ENCODE results near the gene CRYBB3. TPM values are rescaled to one million over a fixed set of nuclear protein-coding genes. Genes with fewer than 3 reads are reported as not detected.
"Not testable (repeated sequence)": the region's sequence is repeated elsewhere in the genome, so short reads cannot be mapped to it uniquely, and the experiment has no call there.

Gene CRYBB3
- polyA plus RNA-seq, 3 donors: 0.18 to 0.30 (median 0.18) TPM

DNA sequence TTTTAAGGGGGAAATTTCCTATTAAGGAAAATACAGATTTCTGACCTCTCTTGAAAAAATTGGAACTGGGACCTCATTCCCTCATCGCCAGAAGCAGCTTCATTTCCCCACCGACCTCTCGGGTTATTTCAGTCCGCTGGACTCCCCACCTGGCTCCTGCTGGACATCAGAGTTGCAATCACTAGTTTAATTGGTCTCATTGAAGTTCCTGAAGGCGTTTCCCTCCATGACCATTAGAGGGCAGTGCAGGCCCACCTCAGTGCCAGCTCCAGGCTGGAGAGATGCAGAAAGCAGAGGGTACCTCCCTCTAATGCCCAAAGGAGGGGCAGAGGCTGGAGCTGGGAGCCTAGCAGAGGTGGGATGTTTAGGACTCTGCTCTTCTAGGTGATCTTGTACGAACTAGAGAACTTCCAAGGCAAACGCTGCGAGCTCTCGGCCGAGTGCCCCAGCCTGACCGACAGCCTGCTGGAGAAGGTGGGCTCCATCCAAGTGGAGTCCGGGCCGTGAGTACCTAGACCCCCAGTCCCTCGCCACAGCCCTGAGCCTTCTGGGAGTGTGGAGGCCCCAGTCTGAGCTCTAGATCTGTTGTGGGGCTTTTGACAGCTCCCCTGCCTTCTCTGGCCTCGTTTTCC is 2.7 kb downstream of the CRYBB3 start:
- peak in 1 of 3 donors; percentile 55 for DNase-seq (ENCODE audit: low read depth in 3 of 3, low spot score in 2 of 3)

DNA sequence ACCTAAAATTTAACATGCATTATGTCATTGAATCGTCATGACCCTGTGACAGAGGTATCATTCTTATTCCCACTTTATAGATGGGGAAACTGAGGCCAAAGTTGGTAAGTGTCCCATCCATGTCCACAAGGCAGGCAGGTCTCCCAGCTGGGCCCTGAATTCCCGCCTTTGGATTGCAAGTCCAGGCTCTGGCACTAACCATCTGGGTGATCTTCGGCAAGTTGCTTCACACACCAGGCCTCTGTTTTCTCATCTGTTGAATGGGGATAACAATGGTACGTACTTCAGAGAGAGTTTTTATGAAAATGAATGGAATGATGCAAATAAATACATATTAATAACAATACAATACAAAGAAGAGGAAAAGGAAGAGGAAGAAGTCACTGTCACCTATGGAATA is 3.4 kb downstream of the CRYBB3 start:
- no peak for DNase-seq (ENCODE audit: low read depth in 3 of 3, low spot score in 2 of 3)

DNA sequence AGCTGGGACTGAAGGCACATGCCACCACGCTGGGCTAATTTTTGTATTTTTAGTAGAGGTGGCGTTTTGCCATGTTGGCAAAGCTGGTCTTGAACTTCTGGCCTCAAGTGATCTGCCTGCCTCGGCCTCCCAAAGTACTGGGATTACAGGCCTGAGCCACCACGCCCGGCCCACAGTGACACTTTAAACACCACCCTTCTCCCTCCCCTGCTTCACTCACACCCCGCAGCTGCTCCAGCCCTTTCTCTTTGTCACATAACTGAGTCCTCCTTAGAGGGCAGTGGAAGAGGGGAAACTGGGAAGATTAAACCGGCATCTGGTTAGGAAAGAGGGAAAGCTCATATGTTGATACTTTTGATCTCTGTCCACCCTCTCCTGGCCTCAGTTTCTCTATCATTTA is 4.9 kb downstream of the CRYBB3 start:
- not testable (repeated sequence) for DNase-seq (ENCODE audit: low read depth in 3 of 3, low spot score in 2 of 3)

DNA sequence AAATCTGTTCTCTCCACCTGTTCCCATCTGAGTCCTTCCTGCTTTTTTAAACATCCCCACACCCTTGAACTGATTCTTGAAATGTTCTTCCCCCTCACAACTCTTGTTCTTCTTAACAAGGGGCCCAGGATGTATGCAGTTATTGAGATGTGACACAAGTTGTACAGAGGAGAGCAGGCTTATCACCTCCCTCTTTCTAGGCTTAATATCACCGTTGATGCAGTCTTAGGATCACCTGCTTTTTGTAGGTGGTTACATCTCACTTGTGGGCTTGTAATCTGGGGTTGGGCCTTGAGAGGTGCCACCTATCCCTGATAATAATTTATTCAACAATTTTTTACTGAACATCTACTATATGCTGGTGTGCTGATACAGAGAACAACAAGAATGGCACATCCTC is 6.2 kb downstream of the CRYBB3 start:
- no peak for DNase-seq (ENCODE audit: low read depth in 3 of 3, low spot score in 2 of 3)

DNA sequence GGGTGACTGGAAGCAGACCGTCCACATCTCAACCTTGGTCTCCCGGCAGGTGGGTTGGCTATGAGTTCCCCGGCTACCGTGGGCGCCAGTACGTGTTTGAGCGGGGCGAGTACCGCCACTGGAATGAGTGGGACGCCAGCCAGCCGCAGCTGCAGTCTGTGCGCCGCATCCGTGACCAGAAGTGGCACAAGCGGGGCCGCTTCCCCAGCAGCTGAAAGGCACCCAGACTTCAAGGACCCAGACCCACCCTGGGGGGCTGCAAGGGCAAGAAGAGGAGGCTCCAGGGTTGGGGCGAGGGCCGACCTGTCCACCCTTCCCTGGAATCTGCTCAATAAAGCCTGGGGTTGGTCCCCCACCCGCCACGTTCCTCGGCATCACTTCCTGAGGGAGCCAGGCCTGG is 7.3 kb downstream of the CRYBB3 start:
- no peak for DNase-seq (ENCODE audit: low read depth in 3 of 3, low spot score in 2 of 3)

DNA sequence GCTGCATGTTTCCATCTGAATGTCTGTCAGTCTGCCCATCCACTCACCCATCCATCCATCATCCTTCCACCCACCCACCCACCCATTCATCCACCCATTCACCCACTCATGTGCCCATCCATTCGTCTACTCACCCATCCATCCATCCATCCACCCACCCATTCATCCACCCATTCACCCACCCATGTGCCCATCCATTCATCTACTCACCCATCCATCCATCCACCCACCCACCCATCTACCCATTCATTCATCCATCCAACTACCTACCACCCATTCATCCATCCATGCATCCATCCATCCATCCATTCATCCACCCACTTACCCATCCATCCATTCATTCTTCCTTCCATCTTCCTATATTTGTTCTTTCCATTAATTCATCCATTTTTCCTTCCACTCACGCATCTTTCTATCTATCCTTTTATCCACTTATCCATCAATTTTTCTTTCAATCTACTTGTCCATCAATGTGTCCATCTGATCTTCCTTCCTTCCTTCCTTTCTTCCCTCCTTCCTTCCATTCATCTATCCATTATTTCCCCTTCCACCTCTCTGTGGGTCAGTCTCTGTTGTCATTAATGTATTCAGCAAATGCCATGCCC is 8.0 kb downstream of the CRYBB3 start:
- no peak for DNase-seq (ENCODE audit: low read depth in 3 of 3, low spot score in 2 of 3)

DNA sequence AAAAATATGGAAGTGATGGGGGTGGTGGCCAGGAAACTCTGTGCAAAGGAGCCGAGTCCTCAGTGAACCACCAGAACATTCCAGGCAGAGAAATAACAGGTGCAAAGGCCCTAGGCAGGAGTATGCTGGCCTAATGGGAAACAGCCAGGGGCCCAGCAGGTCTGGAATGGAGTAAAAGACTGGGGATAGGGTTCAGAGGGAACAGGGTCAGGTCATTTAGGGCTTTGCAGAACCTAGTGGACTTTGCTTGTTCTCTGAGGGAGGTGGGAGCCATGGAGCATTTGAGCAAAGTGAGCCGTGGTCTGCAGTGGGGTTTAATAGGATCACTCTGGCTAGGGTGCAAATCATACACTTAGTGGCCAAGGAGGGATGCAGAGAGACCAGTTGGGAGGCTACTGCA is 8.7 kb downstream of the CRYBB3 start:
- no peak for DNase-seq (ENCODE audit: low read depth in 3 of 3, low spot score in 2 of 3)

DNA sequence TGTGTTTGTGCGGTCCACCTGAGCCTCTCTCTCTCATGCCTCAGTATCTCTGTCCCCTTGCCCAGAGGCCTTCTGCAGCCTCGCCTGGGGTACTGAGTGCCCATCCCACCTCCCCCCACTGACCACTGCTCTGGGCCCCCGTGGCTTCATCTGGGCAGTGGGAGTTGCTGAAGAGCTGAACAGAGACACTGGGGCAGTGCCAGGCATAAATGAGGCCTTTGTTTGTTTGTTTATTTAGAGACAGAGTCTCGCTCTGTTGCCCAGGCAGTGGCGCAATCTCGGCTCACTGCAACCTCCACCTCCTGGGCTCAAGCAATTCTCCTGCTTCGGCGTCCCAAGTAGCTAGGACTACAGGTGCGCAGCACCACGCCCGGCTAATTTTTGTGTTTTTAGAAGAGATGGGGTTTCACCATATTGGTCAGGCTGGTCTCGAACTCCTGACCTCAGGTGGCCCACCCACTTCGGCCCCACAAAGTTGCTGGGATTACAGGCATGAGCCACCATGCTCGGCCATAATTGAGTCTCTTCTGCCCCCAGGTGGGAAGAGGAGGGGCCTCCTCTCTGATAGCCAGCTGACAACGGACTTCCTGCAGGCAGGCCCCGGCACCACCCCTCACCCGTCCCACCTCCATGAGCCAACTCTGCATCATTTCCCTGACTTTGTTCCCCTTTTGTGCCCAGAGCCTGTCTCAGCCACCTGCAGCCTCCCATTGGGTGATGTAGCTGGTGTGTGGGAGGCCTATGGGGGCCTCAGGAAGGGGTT is 9.3 kb downstream of the CRYBB3 start:
- no peak for DNase-seq (ENCODE audit: low read depth in 3 of 3, low spot score in 2 of 3)

DNA sequence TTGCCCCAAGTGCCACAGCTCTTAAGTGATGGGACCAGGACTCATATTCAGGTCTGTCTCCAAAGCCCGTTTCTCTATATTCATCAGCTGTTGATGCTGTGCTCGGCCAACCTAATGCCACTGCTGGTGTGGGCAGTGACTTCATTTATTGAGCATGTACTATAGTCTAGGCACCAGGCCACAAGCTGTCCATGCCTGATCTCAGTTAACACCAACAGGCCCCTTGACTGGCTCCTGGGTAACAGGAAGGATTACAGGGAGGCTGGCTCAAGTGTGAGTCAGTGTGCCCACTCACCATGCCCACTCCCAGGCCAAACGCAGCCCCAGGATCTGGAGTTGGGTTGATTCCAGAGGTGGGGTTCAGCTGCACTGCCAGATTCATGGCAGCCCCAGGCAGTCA is 11.1 kb downstream of the CRYBB3 start:
- DNase-seq (ENCODE audit: low read depth in 3 of 3, low spot score in 2 of 3): no peak

DNA sequence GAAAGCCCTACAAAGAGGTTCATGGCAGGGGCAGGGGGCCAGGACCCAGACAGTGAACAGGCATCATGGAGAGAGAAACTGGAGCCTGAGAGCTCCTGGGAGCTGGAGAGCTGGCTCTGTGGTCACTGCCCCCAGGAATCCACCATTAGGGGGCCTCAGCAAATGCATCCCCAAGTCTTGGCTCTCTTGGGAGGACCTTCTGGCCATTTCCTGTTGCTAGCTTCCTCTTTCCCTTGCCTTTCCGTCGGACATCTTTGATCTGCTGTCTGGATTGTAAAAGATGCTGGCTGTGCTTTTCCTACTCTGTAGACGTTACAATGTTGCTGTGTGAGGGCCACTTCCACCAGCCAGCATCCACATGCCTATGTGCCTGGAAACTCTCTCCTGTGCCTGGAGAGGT is 12.7 kb downstream of the CRYBB3 start:
- no peak for DNase-seq (ENCODE audit: low read depth in 3 of 3, low spot score in 2 of 3)

DNA sequence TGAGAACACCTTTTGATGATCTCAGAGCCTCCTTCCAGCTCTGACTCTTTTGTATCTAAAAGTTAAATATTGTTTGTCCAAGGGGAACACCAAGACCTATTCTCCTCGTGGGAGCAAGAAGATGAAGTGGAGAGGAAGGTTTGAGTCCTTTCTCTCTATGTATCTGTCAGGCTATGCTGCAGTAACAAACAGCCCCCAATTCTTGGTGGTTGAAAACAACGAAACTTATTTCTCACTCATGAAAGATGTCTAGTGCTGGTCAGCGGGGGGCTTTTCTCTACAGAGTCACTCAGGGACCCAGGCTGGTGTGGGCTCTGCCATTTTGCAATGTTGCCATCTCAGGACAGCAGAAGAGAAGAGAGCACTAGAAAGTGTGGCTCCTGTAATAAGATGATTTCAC is 13.6 kb downstream of the CRYBB3 start:
- no peak for DNase-seq (ENCODE audit: low read depth in 3 of 3, low spot score in 2 of 3)

DNA sequence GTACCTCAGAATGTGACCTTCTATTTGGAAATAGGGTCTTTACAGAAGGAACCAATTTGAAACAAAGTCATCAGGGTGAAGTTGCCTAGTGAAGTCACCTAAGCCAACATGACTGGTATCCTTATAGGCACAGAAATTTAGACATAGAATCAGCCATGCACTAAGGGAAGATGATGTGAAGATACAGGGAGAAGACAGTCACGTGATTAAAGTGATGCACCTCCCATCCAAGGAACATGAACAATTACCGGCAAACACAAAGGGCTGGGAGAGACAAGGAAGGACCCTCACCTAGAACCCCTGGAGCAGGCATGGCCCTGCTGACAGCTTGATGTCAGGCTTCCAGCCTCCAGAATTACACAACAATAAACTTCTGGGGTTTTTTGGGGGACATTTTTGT is 16.6 kb downstream of the CRYBB3 start:
- no peak for DNase-seq (ENCODE audit: low read depth in 3 of 3, low spot score in 2 of 3)

DNA sequence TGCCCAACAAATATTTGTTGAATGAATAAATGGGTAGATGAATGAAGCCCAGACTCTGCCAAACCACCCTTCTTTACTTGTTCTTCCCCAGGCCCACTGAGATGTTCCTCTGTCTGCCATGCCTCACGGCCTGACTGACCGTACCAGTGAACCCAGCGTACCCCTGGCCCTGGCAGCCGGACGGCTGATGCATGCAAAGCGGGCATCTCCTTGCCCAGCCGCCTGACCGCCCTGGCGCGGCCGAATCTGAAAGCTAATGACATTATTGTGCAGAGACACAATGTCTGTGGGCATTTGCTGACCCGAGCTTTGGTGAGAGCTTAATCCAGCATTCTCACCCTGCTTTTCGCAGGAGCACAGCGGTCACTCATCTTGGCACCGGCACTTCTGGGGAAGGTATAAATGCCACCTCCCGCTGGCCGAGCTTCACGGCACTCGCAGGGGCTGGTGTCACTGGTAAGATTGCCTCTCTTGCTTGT is 19.6 kb downstream of the CRYBB3 start, which contains the start of gene CRYBB2:
Gene CRYBB2, plus strand, starts transcription at position 429 of the 479 bp plus-strand sequence. CDS start 1,791 bp downstream, outside the sequence.
- DNase-seq (ENCODE audit: low read depth in 3 of 3, low spot score in 2 of 3): no peak

DNA sequence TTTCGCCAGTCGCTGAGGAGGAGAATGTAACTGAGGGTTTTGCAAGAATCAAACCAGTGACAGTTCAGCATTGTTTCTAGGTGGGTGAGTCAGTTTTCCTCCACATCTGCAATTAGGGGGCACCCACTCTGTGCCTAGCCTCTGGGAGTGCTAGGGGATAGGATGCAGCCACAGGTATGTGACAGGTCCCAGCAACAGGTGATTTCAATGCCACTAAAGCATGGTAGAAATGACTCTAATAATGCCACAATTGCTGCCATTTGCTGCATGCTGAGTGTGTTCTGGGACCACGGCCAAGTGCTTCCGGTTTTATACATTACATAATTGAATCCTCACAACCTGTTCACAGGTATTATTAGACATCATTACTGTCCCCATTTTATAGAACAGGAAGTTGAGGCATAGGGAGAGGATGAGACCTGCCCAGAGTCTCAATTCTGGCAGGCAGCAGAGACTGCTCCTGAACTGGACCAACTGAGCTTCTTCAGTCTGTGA is 20.3 kb downstream of the CRYBB3 start:
- DNase-seq (ENCODE audit: low read depth in 3 of 3, low spot score in 2 of 3): no peak

DNA sequence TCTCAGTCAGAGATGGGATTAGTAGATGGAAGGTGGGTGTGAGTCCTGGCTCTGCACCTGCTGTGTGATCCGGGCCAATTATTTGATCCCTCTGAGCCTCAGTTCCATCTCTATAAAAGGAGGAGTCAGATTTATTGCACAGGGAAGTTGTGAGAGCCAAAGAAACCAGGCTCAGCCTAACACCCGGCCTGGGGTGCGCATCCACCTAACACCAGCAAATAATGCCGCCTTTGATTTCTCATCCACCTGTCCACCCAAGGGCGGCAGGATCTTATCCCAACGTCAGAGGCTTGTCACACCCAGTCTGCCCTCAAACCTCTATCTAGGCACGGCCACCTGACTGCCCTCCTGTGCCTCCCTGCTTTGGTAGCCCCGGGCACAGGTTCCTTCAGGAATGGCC is 22.1 kb downstream of the CRYBB3 start:
- no peak for DNase-seq (ENCODE audit: low read depth in 3 of 3, low spot score in 2 of 3)

DNA sequence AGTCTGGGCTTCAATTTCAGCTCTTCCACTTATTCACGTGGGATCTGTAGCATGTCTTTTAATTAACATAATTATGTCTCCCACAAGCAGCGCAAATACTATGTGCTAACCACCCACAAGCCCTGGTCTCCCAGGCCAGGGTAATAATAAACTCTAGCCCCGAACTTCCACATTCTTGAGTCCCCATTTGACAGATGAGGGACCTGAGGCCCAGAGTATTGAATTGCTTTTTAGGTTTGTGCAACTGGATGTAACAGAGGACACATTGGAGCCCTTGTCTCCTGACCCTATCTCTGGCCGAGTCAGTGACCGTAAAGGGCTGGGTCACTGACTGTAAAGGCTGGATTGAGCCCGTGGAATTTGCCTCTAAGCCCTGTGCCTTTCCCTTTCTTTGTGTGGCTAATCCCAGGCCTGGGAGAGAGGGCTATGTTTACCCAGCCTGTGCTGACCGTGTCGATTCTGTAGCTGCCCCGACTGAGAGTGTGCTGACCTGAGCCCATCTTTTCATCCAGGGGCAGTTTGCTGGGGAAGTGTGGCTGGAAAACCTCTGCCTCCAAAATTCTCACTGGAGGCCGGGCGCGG is 23.7 kb downstream of the CRYBB3 start:
- no peak for DNase-seq (ENCODE audit: low read depth in 3 of 3, low spot score in 2 of 3)

DNA sequence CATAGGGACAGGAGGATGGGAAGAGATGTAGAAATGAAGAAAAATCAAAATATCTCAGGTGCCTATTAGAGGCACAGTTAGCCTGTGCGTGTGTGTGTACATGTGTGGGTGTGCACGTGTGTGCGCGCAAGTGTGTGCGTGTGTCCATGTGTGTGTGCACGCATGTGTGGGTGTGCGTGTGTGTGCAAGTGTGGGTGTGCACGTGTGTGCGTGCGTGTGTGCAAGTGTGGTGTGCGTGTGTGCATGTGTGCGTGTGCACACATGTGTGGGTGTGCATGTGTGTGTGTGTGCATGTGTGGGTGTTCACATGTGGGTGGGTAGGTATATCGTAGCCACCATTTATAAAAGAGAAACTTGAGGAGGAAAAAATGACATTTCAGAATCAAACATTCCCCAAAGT is 29.2 kb downstream of the CRYBB3 start:
- DNase-seq (ENCODE audit: low read depth in 3 of 3, low spot score in 2 of 3): no peak

DNA sequence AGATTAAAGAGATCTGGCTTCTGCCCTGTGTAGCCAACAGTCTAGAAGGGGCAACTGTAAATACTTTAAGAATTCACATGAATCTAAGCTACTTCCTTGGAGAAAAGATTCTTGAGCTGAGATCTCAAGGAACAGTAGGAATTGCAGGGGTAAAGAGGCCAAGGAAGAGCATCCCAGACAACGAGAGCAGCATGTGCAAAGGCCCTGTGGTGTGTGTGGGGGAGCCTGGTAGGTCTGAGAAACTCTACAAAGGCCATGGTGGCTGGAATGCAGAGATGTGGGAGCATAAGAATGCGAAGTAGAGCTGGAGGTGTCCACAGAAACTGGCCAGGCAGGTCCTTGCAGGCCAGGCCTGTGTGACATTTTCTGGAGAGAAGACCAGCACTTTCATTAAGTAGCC is 31.1 kb downstream of the CRYBB3 start:
- DNase-seq (ENCODE audit: low read depth in 3 of 3, low spot score in 2 of 3): not testable (repeated sequence)

DNA sequence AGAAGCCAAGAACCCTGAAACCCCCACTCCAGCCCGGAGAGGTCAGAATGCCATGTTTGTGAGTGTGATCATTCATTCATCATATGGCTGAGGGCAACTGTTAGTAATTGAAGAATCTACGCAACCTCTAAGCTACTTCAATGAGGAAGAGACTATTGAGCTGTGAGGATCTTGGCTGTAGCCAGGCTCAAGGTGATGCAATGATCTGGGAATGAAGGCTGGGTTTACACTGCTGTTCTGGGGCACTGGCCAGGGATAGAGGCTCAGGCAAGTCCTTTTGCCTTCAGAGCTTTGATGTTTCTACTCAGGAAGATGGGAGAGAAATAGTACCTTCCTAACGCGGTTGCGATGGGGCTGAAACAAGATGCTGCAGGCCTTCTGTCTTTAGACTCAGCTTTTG is 32.6 kb downstream of the CRYBB3 start:
- DNase-seq (ENCODE audit: low read depth in 3 of 3, low spot score in 2 of 3): no peak

DNA sequence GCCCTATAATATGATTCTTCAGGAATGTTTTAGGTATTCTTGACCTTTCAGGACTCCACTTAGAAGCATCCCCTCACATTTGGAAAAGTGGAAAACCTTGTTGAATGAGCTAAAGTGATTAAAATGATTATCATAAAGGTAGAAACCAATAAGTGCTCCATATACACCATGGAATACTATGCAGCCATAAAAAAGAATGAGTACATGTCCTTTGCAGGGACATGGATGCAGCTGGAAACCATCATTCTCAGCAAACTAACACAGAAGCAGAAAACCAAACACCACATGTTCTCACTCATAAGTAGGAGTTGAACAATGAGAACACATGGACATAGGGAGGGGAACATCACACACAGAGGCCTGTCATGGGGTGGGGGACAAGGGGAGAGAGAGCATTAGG is 34.0 kb downstream of the CRYBB3 start:
- DNase-seq (ENCODE audit: low read depth in 3 of 3, low spot score in 2 of 3): not testable (repeated sequence)
